Measurements from ENCODE around the gene DIS3L2. TPM values are rescaled to one million over a fixed set of nuclear protein-coding genes. Genes with fewer than 3 reads are reported as not detected.

DIS3L2 gene
- total RNA-seq, 1 donor from 2014 or later, result 24.0 TPM

- H3K9me3 ChIP-seq (ENCODE audit: insufficient read depth, low read depth, low read length), result no peaks in the 10 kb centered on the region
- no peak overlapping the region for H2AFZ ChIP-seq (ENCODE audit: low read depth, low read length)
- no peaks in the 10 kb centered on the region for H3K27me3 ChIP-seq (ENCODE audit: insufficient read depth, low read length)
- TF ChIP-seq EZH2 (IDR thresholded peaks at IDR 0.05; ENCODE audit: insufficient read depth, low read length), result no peak
- TF ChIP-seq, protein P1, sequence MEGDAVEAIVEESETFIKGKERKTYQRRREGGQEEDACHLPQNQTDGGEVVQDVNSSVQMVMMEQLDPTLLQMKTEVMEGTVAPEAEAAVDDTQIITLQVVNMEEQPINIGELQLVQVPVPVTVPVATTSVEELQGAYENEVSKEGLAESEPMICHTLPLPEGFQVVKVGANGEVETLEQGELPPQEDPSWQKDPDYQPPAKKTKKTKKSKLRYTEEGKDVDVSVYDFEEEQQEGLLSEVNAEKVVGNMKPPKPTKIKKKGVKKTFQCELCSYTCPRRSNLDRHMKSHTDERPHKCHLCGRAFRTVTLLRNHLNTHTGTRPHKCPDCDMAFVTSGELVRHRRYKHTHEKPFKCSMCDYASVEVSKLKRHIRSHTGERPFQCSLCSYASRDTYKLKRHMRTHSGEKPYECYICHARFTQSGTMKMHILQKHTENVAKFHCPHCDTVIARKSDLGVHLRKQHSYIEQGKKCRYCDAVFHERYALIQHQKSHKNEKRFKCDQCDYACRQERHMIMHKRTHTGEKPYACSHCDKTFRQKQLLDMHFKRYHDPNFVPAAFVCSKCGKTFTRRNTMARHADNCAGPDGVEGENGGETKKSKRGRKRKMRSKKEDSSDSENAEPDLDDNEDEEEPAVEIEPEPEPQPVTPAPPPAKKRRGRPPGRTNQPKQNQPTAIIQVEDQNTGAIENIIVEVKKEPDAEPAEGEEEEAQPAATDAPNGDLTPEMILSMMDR (IDR thresholded peaks at IDR 0.05; ENCODE audit: insufficient read depth, low read depth, low read length), result no peak
- H3K36me3 ChIP-seq (ENCODE audit: insufficient read depth, low read length), result no peaks in the 10 kb centered on the region
- no peaks in the 10 kb centered on the region for H3K4me1 ChIP-seq (ENCODE audit: insufficient read depth, low read length)
- Mint-ChIP-seq H3K4me3 (ENCODE audit: unreplicated experiment) (no peak overlapping the region), H3K9me3 (ENCODE audit: unreplicated experiment) (no peaks in the 10 kb centered on the region), H3K36me3 (ENCODE audit: low read depth, unreplicated experiment) (peaks cover 5% of the 10 kb centered on the region), H3K27ac (ENCODE audit: unreplicated experiment) (no peak overlapping the region), H3K27me3 (ENCODE audit: low read depth, unreplicated experiment) (no peaks in the 10 kb centered on the region), H3K4me1 (ENCODE audit: low read depth, unreplicated experiment) (no peaks in the 10 kb centered on the region)
- no peak overlapping the region for H3K9ac ChIP-seq (ENCODE audit: low read length)
- H3K4me2 ChIP-seq (ENCODE audit: low read length), result no peak overlapping the region
- DNase-seq (ENCODE audit: low read depth) (no peak), FAIRE-seq (no peak)
- peaks cover 3% of the 10 kb centered on the region for H4K20me1 ChIP-seq (ENCODE audit: insufficient read depth, low read length)
- H3K4me3 ChIP-seq (ENCODE audit: insufficient read depth, low read depth, low read length), result no peak overlapping the region
- H3K27ac ChIP-seq (ENCODE audit: low read depth, low read length), result no peak overlapping the region
- H3K79me2 ChIP-seq (ENCODE audit: insufficient read depth, low read length), result no peaks in the 10 kb centered on the region
Observed at GRCh38 chr2:232132181-232132580, 170.7 kb downstream of the DIS3L2 start.

DNA sequence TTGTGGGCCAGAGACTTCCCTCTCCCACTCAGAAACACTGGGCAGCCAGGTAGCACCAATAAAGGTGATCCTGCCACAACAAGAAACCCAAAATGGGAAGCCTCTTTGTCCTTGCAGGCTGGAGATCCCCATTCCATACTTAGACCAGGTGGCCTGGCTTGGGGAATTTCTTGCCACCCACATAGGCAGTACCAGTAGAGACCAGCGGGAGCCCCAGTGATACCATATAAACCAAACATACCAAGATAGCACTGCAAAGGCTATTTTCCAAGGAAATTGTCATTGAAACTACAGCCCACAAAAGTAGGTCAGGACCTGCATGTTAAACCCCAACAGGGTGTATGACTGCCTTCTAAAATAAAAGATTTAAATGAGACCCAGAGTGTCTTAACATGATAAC, 171.6 kb downstream of the DIS3L2 start:
- Mint-ChIP-seq H3K36me3 (ENCODE audit: low read depth, unreplicated experiment) (peaks cover 5% of the 10 kb centered on the region), H3K4me3 (ENCODE audit: unreplicated experiment) (no peak overlapping the region), H3K9me3 (ENCODE audit: unreplicated experiment) (no peaks in the 10 kb centered on the region), H3K27me3 (ENCODE audit: low read depth, unreplicated experiment) (no peaks in the 10 kb centered on the region), H3K4me1 (ENCODE audit: low read depth, unreplicated experiment) (no peaks in the 10 kb centered on the region), H3K27ac (ENCODE audit: unreplicated experiment) (no peak overlapping the region)
- H3K36me3 ChIP-seq (ENCODE audit: insufficient read depth, low read length), result no peaks in the 10 kb centered on the region
- no peak overlapping the region for H3K9ac ChIP-seq (ENCODE audit: low read length)
- H3K79me2 ChIP-seq (ENCODE audit: insufficient read depth, low read length), result no peaks in the 10 kb centered on the region
- FAIRE-seq, result no peak
- peaks cover 4% of the 10 kb centered on the region for H3K4me1 ChIP-seq (ENCODE audit: insufficient read depth, low read length)
- TF ChIP-seq, protein P1 (IDR thresholded peaks at IDR 0.05; ENCODE audit: insufficient read depth, low read depth, low read length), result peak; percentile 7
- TF ChIP-seq EZH2 (IDR thresholded peaks at IDR 0.05; ENCODE audit: insufficient read depth, low read length), result no peak
- H3K9me3 ChIP-seq (ENCODE audit: insufficient read depth, low read depth, low read length), result no peaks in the 10 kb centered on the region
- H3K4me2 ChIP-seq (ENCODE audit: low read length), result no peak overlapping the region
- H3K27ac ChIP-seq (ENCODE audit: low read depth, low read length), result no peak overlapping the region
- no peak overlapping the region for H3K4me3 ChIP-seq (ENCODE audit: insufficient read depth, low read depth, low read length)
- H4K20me1 ChIP-seq (ENCODE audit: insufficient read depth, low read length), result no peaks in the 10 kb centered on the region
- no peaks in the 10 kb centered on the region for H3K27me3 ChIP-seq (ENCODE audit: insufficient read depth, low read length)
- DNase-seq (ENCODE audit: low read depth), result no peak
- H2AFZ ChIP-seq (ENCODE audit: low read depth, low read length), result no peak overlapping the region

- H2AFZ ChIP-seq (ENCODE audit: low read depth, low read length), result no peak overlapping the region
- no peak overlapping the region for H3K9ac ChIP-seq (ENCODE audit: low read length)
- H3K27me3 ChIP-seq (ENCODE audit: insufficient read depth, low read length), result no peaks in the 10 kb centered on the region
- Mint-ChIP-seq H3K36me3 (ENCODE audit: low read depth, unreplicated experiment) (peaks cover 5% of the 10 kb centered on the region), H3K27ac (ENCODE audit: unreplicated experiment) (no peak overlapping the region), H3K27me3 (ENCODE audit: low read depth, unreplicated experiment) (no peaks in the 10 kb centered on the region), H3K4me3 (ENCODE audit: unreplicated experiment) (no peak overlapping the region), H3K4me1 (ENCODE audit: low read depth, unreplicated experiment) (peaks cover 3% of the 10 kb centered on the region), H3K9me3 (ENCODE audit: unreplicated experiment) (no peaks in the 10 kb centered on the region)
- no peaks in the 10 kb centered on the region for H3K79me2 ChIP-seq (ENCODE audit: insufficient read depth, low read length)
- H3K36me3 ChIP-seq (ENCODE audit: insufficient read depth, low read length), result no peaks in the 10 kb centered on the region
- TF ChIP-seq, protein P1 (IDR thresholded peaks at IDR 0.05; ENCODE audit: insufficient read depth, low read depth, low read length), result no peak
- no peak for TF ChIP-seq EZH2 (IDR thresholded peaks at IDR 0.05; ENCODE audit: insufficient read depth, low read length)
- H3K4me2 ChIP-seq (ENCODE audit: low read length), result no peak overlapping the region
- H3K4me3 ChIP-seq (ENCODE audit: insufficient read depth, low read depth, low read length), result no peak overlapping the region
- no peak overlapping the region for H3K27ac ChIP-seq (ENCODE audit: low read depth, low read length)
- H3K4me1 ChIP-seq (ENCODE audit: insufficient read depth, low read length), result peaks cover 6% of the 10 kb centered on the region
- DNase-seq (ENCODE audit: low read depth), result no peak
- H4K20me1 ChIP-seq (ENCODE audit: insufficient read depth, low read length), result no peaks in the 10 kb centered on the region
- no peak for FAIRE-seq
- no peaks in the 10 kb centered on the region for H3K9me3 ChIP-seq (ENCODE audit: insufficient read depth, low read depth, low read length)
Observed at GRCh38 chr2:232134939-232135338, 173.4 kb downstream of the DIS3L2 start.
